Tibial nerve (tissue), 4 donors: ENCODE results near the gene B3GALT6.

Source experiments
- EP300 ChIP-seq, 2 donors: sonication (generic); formaldehyde crosslinking; IDR thresholded peaks; one replicate each; pipeline ENCODE4 v1.6.1; 2017; ENCODE audit warnings: antibody characterized with exemption in 2 of 2, mild to moderate bottlenecking in 1 of 2
- TF ChIP-seq, protein P1 (sequence below), 5 experiments: fragments of 200-600 bp in 3 of 5; fragments of 450-650 bp in 2 of 5; sonication (generic) in 3 of 5; IDR thresholded peaks; one replicate each; pipeline ENCODE4 v1.5.1; 2016 to 2019; ENCODE audit warnings: antibody characterized with exemption in 5 of 5, mild to moderate bottlenecking in 3 of 5, moderate library complexity in 2 of 5

DNA sequence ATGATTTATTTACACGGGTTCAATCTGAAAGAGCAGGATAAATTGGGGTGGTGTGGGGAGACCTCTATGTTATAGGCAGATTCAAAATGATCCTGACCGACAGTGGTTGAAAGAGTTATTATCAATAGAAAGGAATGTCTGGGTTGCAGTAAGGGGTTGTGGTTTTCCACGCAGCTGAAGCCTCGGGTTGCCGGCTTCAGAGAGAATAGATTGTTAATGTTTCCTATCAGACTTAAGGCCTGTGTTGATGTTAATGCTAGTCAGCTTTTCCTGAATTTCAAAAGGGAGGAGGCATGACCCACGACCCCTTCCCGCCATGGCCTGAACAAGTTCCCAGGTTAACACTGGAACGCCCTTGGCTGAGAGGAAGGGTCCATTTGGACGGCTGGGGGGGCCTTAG is 43.8 kb downstream of the B3GALT6 start:
- TF ChIP-seq, protein P1, sequence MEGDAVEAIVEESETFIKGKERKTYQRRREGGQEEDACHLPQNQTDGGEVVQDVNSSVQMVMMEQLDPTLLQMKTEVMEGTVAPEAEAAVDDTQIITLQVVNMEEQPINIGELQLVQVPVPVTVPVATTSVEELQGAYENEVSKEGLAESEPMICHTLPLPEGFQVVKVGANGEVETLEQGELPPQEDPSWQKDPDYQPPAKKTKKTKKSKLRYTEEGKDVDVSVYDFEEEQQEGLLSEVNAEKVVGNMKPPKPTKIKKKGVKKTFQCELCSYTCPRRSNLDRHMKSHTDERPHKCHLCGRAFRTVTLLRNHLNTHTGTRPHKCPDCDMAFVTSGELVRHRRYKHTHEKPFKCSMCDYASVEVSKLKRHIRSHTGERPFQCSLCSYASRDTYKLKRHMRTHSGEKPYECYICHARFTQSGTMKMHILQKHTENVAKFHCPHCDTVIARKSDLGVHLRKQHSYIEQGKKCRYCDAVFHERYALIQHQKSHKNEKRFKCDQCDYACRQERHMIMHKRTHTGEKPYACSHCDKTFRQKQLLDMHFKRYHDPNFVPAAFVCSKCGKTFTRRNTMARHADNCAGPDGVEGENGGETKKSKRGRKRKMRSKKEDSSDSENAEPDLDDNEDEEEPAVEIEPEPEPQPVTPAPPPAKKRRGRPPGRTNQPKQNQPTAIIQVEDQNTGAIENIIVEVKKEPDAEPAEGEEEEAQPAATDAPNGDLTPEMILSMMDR (IDR thresholded peaks at IDR 0.05): no peak
- no peak for TF ChIP-seq EP300 (IDR thresholded peaks at IDR 0.05)
